Erythroblast (primary cell): ENCODE results near the gene PLXNB2.
"Not testable (repeated sequence)": the region's sequence is repeated elsewhere in the genome, so short reads cannot be mapped to it uniquely, and the experiment has no call there.

Experiments
- DNase-seq, 2 experiments: peaks; one replicate each; lab custom pipeline; 2025; lab: John Stamatoyannopoulos, UW
- GATA1 ChIP-seq: IDR thresholded peaks from 2 replicates; pipeline ENCODE4 v1.6.1; 2011; ENCODE audit warnings: low read depth, mild to moderate bottlenecking, control low read depth, low read length, moderate library complexity
- POLR2A ChIP-seq: IDR thresholded peaks from 2 replicates; pipeline ENCODE4 v1.6.1; 2011; ENCODE audit warnings: mild to moderate bottlenecking, low read length

Gene PLXNB2

GRCh38 chr22:50280022-50280707 is 27.3 kb downstream of the PLXNB2 start:
- TF ChIP-seq GATA1: no peak
- DNase-seq: no peak

GRCh38 chr22:50278956-50279619 is 28.4 kb downstream of the PLXNB2 start:
- TF ChIP-seq POLR2A: no peak
- TF ChIP-seq GATA1: no peak
- DNase-seq: no peak

DNA sequence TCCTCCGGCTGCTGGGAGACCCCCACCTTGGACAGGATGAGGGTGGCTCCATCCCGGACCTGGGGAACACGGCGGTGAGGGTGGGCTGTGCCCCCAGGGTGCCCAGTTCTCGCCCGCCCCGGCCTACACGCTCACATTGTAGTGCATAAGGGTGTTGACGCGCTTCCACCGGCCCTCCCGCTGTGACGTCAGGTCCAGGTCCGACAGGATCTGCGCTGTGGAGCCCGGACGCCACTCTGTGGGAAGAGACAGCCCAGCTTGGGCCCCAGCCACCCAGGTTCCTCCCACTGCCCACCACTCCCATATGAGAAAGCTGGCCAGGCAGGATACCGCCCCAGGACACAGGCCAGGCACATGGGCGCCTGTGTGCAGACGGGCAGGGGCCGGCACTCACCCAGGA is 29.0 kb downstream of the PLXNB2 start:
- no peak for DNase-seq
- no peak for TF ChIP-seq POLR2A
- no peak for TF ChIP-seq GATA1

DNA sequence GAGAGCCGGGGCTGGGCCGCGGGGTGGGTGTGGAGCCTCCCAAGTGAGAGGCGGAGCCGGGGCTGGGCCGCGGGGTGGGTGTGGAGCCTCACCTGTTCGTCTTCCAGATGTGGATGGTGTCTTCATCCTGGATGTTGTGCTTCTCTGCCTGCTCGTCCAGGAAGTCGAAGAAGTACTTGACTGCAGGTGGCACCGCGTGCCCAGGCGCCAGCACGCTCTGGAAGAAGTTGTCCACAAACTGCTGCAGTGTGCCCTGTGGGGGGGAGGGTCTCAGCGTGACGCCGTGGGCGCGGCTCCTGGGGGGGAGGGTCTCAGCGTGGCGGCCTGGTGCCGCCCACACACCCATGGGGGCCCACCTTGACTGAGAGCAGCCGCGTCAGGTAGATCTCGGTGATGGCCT is 29.7 kb downstream of the PLXNB2 start:
- no peak for DNase-seq
- TF ChIP-seq POLR2A (no peak), GATA1 (no peak)

- peak; percentile 72 to 77 for DNase-seq
Observed at GRCh38 chr22:50276143-50276542, 31.3 kb downstream of the PLXNB2 start.

DNA sequence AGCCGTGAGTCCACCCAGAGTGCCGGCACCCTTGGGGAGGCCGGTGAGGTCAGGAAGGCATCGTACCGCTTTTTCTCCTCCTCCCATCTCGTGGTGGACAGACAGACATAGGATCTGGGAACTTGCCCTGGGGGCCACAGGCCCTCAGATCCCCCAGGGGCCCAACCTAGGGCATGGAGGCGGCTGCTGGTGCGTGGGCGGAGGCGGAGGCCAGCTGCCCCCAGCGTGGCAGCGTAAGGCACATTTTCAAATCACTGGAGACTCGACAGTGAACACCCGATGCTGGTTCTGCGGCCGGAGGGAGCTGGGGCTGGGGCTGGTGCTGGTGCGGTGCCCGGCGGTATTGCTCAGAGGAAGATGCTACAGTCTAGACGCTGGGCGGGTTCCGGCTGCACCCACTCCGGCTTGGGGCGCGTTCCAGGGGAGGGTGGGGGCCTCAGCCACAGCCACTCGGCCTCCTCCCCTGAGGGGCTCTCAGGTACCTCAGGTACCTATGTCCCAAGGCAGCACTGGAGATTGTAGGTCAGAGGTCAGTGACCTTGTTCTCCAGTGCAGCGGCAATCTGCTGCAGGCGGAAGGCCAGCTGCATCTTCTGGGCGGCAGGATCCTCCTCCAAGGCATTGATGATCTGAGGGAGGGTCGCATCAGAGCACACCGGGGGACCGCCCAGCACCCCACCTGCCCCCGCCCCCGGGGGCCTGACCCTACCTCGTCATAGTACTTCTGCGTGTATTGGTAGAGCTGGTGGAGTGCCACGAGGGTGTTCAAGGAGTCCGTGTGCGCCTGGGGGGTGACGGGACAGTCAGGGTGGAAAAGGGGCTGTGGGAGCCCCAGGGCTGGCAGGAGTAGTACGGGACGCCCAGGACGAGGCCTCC is 32.0 kb downstream of the PLXNB2 start:
- no peak for DNase-seq
- TF ChIP-seq GATA1 (no peak), POLR2A (no peak)

More at GRCh38 chr22:50276143-50276542, 31.3 kb downstream of the PLXNB2 start:
- TF ChIP-seq GATA1: no peak
- TF ChIP-seq POLR2A: no peak

GRCh38 chr22:50274771-50275170 is 32.7 kb downstream of the PLXNB2 start:
- no peak for DNase-seq
- no peak for TF ChIP-seq POLR2A
- no peak for TF ChIP-seq GATA1

DNA sequence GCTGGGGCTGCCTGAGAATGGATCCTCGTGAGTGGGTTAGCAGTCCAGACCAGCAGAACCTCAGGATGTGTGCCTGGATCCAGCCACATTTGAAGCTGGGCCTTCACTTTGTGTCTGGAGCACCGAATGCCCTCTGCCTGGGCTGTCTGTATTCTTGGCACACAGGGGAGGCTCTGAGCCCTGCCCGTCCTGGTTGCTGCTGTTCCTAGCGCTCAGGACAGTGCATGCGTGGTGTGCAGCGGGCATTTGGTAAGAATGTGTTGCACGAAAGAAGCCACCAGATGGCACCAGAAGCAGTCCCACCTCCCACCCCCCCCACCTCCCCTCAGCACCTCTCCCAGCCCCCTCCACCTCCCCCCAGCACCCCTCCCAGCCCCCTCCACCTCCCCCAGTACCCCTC is 33.1 kb downstream of the PLXNB2 start:
- no peak for TF ChIP-seq POLR2A
- TF ChIP-seq GATA1: no peak

DNA sequence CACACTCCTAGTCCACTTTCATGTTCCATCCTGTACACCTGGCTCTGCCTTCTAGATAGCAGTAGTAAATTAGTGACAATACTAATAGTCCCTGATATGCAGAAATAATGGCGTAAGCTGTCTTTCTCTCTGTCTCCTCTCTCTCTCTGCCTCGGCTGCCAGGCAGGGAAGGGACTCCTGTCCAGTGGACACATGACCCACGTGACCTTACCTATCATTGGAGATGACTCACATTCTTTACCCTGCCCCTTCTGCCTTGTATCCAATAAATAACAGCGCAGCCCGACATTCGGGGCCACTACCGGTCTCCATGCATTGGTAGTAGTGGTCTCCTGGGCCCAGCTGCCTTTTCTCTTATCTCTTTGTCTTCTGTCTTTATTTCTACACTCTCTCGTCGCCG is 33.7 kb downstream of the PLXNB2 start:
- not testable (repeated sequence) for DNase-seq

More for the DNA sequence above, 33.1 kb downstream of the PLXNB2 start:
- peak; percentile 37 to 50 for DNase-seq

- DNase-seq: not testable (repeated sequence)
Observed at GRCh38 chr22:50273352-50273751, 34.1 kb downstream of the PLXNB2 start.

DNA sequence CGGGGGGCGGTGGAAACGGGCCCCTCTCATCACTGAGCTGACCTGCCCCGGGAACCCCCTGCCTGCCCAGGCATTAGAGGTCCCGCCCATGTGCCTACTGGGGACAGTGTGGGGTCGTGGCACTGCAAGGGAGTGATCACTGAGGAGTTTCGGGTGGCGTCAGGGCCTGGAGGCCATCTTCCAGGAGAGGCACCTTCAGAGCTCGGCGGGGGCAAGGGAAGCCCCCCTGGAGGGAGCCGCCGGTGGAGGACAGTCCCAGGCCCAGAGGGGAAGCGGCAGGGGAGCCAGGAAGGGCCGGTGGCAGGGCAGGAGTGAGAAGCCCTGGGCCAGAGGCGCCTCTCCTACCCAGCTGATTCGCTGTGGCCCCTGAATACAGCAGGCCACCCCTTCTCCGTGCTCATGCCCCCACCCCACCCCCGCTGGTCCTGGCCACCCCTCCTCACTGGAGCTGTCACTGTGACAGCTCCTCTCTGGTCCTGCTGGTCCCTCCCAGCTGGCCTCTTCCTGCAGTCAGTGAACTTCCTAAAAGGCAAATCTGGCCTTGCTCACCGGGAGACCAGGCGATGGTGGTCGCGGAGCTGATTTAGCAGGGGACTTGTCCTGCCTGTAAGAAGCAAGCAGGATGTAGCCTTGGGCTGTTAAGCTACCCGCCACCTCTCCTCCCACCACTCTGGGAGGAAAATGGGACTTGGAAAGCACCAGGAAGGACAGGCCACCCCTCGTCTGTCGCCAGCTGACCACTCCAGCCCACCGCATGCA is 35.2 kb downstream of the PLXNB2 start:
- no peak for TF ChIP-seq GATA1
- no peak for TF ChIP-seq POLR2A
- DNase-seq: no peak

GRCh38 chr22:50271519-50271970 is 35.9 kb downstream of the PLXNB2 start:
- TF ChIP-seq GATA1 (no peak), POLR2A (no peak)
- DNase-seq: peak; percentile 68 to 76

- TF ChIP-seq POLR2A: no peak
- no peak for TF ChIP-seq GATA1
- DNase-seq: peak; percentile 70 to 71
Observed at GRCh38 chr22:50270666-50271394, 36.6 kb downstream of the PLXNB2 start.

- no peak for TF ChIP-seq POLR2A
- no peak for TF ChIP-seq GATA1
- no peak for DNase-seq
Observed at GRCh38 chr22:50269970-50270665, 37.3 kb downstream of the PLXNB2 start, which contains the start of gene MAPK11. TSS of gene MAPK11 (minus strand) at chr22:50270380. CDS start at chr22:50270292, 88 bp downstream.
